GM23338 (cell line): ENCODE data around the gene PPFIA2. TPM values are rescaled to one million over a fixed set of nuclear protein-coding genes. Genes with fewer than 3 reads are reported as not detected.
A peak's percentile ranks its signal among the peaks of the same experiment; 100 is the strongest.

Experiments used
- ATAC-seq: fragments of 200-7000 bp; cut with Tn5 transposase; 3 replicates; pipeline ENCODE4 v1.9.1; 2020
- DNase-seq: peaks from one replicate; pipeline ENCODE4 v3.0.0-alpha.2; 2015; ENCODE audit warnings: low spot score
- H2AFZ ChIP-seq: fragments of 200-600 bp; sonication (generic); 2 replicates; pipeline ENCODE4 v1.8.0; 2016; ENCODE audit warnings: antibody characterized with exemption, mild to moderate bottlenecking, moderate library complexity
- H3F3A ChIP-seq: fragments of 200-600 bp; sonication (generic); replicated peaks from 2 replicates; pipeline ENCODE4 v1.8.0; 2017; ENCODE audit warnings: antibody characterized with exemption, mixed run types, low read depth
- H3K27ac ChIP-seq: fragments of 200-600 bp; sonication (generic); 2 replicates; pipeline ENCODE4 v1.6.1; 2016; ENCODE audit warnings: low read depth
- H3K27me3 ChIP-seq: fragments of 200-600 bp; sonication (generic); 2 replicates; pipeline ENCODE4 v1.8.0; 2016; ENCODE audit warnings: mild to moderate bottlenecking, mixed run types, moderate library complexity; ENCODE audit not compliant: insufficient read depth
- H3K36me3 ChIP-seq: fragments of 200-600 bp; sonication (generic); 2 replicates; pipeline ENCODE4 v1.8.0; 2016; ENCODE audit warnings: mild to moderate bottlenecking; ENCODE audit not compliant: insufficient read depth
- H3K4me1 ChIP-seq: fragments of 200-600 bp; sonication (generic); 2 replicates; pipeline ENCODE4 v1.8.0; 2016; ENCODE audit warnings: mild to moderate bottlenecking, moderate library complexity; ENCODE audit not compliant: insufficient read depth
- H3K4me2 ChIP-seq: fragments of 200-600 bp; sonication (generic); 2 replicates; pipeline ENCODE4 v1.7.1; 2017; ENCODE audit warnings: mixed run types
- H3K4me3 ChIP-seq: fragments of 200-600 bp; sonication (generic); 2 replicates; pipeline ENCODE4 v1.6.1; 2016; ENCODE audit warnings: mixed run types
- H3K79me2 ChIP-seq: fragments of 200-600 bp; sonication (generic); replicated peaks from 2 replicates; pipeline ENCODE4 v1.8.0; 2017; ENCODE audit warnings: mild to moderate bottlenecking; ENCODE audit not compliant: insufficient read depth
- H3K9me2 ChIP-seq: fragments of 200-600 bp; sonication (generic); 2 replicates; pipeline ENCODE4 v1.8.0; 2017; ENCODE audit not compliant: insufficient read depth
- H4K20me1 ChIP-seq: fragments of 200-600 bp; sonication (generic); replicated peaks from 2 replicates; pipeline ENCODE4 v1.8.0; 2017; ENCODE audit warnings: mild to moderate bottlenecking; ENCODE audit not compliant: insufficient read depth
- H3K27ac Mint-ChIP-seq: 2 replicates; pipeline ENCODE4 v1.8.0; 2020; ENCODE audit warnings: inconsistent platforms, mild to moderate bottlenecking, moderate library complexity, mixed read lengths
- H3K27me3 Mint-ChIP-seq: 3 replicates; pipeline ENCODE4 v1.8.0; 2022; ENCODE audit warnings: low read depth, mild to moderate bottlenecking, moderate library complexity, mixed read lengths, inconsistent platforms; ENCODE audit not compliant: insufficient read depth, poor library complexity
- H3K36me3 Mint-ChIP-seq: 3 replicates; pipeline ENCODE4 v1.8.0; 2021; ENCODE audit warnings: low read depth, mild to moderate bottlenecking, inconsistent platforms, moderate library complexity, mixed read lengths
- H3K4me1 Mint-ChIP-seq: 3 replicates; pipeline ENCODE4 v1.8.0; 2020; ENCODE audit warnings: mild to moderate bottlenecking, inconsistent platforms, mixed read lengths
- H3K4me3 Mint-ChIP-seq: 3 replicates; pipeline ENCODE4 v1.8.0; 2021; ENCODE audit warnings: moderate library complexity, mild to moderate bottlenecking, inconsistent platforms, mixed read lengths
- H3K9me3 Mint-ChIP-seq: 3 replicates; pipeline ENCODE4 v1.8.0; 2020; ENCODE audit warnings: moderate library complexity, mild to moderate bottlenecking, inconsistent platforms, mixed read lengths
- CREB1 ChIP-seq: fragments of 250-450 bp; sonication (Bioruptor Pico); IDR thresholded peaks from 2 replicates; pipeline ENCODE4 v1.5.0; 2020; ENCODE audit warnings: low read depth, mild to moderate bottlenecking, moderate library complexity
- ETS1 ChIP-seq: IDR thresholded peaks from 2 replicates; pipeline ENCODE4 v1.6.1; 2016; ENCODE audit warnings: antibody characterized with exemption
- EZH2phosphoT487 ChIP-seq: fragments of 200-600 bp; sonication (generic); IDR thresholded peaks from one replicate; pipeline ENCODE4 v1.8.1; 2018; ENCODE audit warnings: antibody characterized with exemption; ENCODE audit not compliant: unreplicated experiment
- NANOG ChIP-seq: IDR thresholded peaks from 2 replicates; pipeline ENCODE4 v1.6.1; 2016; ENCODE audit warnings: antibody characterized with exemption, borderline replicate concordance
- POLR2AphosphoS5 ChIP-seq: IDR thresholded peaks from 2 replicates; pipeline ENCODE4 v1.6.1; 2016; ENCODE audit warnings: antibody characterized with exemption, low read depth
- STAT1 ChIP-seq: IDR thresholded peaks from one replicate; pipeline ENCODE4 v1.6.1; 2016; ENCODE audit warnings: antibody characterized with exemption; ENCODE audit not compliant: unreplicated experiment
- ZNF114 ChIP-seq: fragments of 250-450 bp; sonication (Bioruptor Pico); IDR thresholded peaks from 2 replicates; pipeline ENCODE4 v1.5.0; 2020; ENCODE audit warnings: mild to moderate bottlenecking, moderate library complexity
- ZNF331 ChIP-seq: fragments of 250-450 bp; sonication (Bioruptor Pico); IDR thresholded peaks from 2 replicates; pipeline ENCODE4 v1.5.0; 2020; ENCODE audit warnings: low read depth, mild to moderate bottlenecking, moderate library complexity
- polyA plus RNA-seq: library from polyadenylated mRNA; unstranded; fragments of >200 nt; fragmentation: Nextera tagmentation; extraction: Ambion mirVana; gene quantifications from 2 replicates; pipeline ENCODE4 v1.2.1, GENCODE V29; 2016
- total RNA-seq: library from RNA; depleted of rRNA; stranded (reverse); fragments of >200 nt; shearing (Covaris generic); gene quantifications from 2 replicates; pipeline ENCODE4 v1.2.3, GENCODE V29; 2014
- TF ChIP-seq, protein P1 (sequence below), 2 experiments: fragments of 200-600 bp in 1 of 2; sonication (generic) in 1 of 2; conservative IDR thresholded peaks; 2 replicates each; pipeline versions ENCODE4 v1.5.1 to v1.6.1; 2016 to 2017; ENCODE audit warnings: antibody characterized with exemption in 2 of 2, low read depth in 2 of 2, mild to moderate bottlenecking in 2 of 2, moderate library complexity in 1 of 2

Gene PPFIA2
- total and polyA plus RNA-seq, 2 experiments from 2014 or later = 5.4 to 7.2 TPM

DNA sequence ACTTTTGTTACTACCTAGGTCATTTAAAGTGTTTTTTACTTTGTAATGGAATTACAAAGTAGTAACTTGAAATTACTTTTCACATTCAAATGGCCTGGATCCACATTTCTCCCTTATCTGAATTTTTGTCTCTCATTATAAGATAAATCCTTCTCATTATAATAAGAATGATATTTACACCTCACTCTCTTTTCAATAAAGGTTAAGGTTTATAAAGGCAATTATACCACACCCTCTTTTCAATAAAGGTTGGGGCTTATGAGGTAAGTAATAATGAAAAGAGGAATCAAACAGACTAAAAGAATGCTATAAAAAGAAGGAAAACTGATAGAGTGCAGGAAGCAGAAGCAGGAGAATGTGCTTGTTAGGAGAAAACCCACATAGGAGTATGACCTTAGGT, 470.5 kb downstream of the PPFIA2 start:
- Histone ChIP-seq H3K9me2 (no peaks in the 10 kb centered on the region), H3K4me2 (no peak overlapping the region), H3K4me3 (no peak overlapping the region), H3K79me2 (no peaks in the 10 kb centered on the region), H3K27ac (no peak overlapping the region), H4K20me1 (no peaks in the 10 kb centered on the region), H2AFZ (no peak overlapping the region), H3F3A (no peaks in the 10 kb centered on the region), H3K36me3 (no peaks in the 10 kb centered on the region), H3K27me3 (no peaks in the 10 kb centered on the region), H3K4me1 (0 out of 2 replicates have a peak, but pooled peaks cover 4% of the 10 kb centered on the region)
- no peak for DNase-seq
- Mint-ChIP-seq H3K27me3 (no peaks in the 10 kb centered on the region), H3K4me1 (no peaks in the 10 kb centered on the region), H3K36me3 (no peaks in the 10 kb centered on the region), H3K9me3 (no peaks in the 10 kb centered on the region), H3K4me3 (no peak overlapping the region), H3K27ac (no peak overlapping the region)
- no peak for ATAC-seq
- TF ChIP-seq STAT1 = no peak
- no peak for TF ChIP-seq CREB1
- no peak for TF ChIP-seq ETS1
- TF ChIP-seq EZH2phosphoT487 = no peak

DNA sequence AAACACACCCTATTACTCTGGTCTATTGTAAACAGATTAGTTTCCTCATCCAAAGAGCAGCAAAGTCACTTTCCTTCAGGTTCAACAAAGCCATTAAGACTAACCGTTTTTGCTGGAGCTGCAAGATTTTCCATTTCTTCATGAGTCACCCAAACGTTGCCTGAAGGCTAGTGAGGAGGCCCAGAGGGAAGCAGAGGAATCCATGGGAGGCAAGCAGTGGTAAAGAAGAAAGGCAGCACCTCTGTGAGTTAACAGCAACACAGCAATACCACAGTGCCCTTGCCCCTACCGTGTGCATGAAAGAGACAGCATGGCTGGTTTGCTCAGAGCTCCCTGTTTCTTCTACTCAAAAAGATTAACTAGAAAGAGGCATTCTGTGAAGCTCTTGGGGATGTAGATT, 475.0 kb downstream of the PPFIA2 start:
- no peaks in the 10 kb centered on the region for H3K9me2 ChIP-seq
- H3K4me2 ChIP-seq = no peak overlapping the region
- Mint-ChIP-seq H3K36me3 (no peaks in the 10 kb centered on the region), H3K27me3 (no peaks in the 10 kb centered on the region), H3K4me1 (no peaks in the 10 kb centered on the region), H3K4me3 (no peak overlapping the region), H3K9me3 (no peaks in the 10 kb centered on the region), H3K27ac (no peak overlapping the region)
- no peaks in the 10 kb centered on the region for H3K27me3 ChIP-seq
- DNase-seq (peak; percentile 28), ATAC-seq (peak; percentile 51)
- TF ChIP-seq EZH2phosphoT487 = no peak
- H2AFZ ChIP-seq = no peak overlapping the region
- no peak overlapping the region for H3K27ac ChIP-seq
- no peaks in the 10 kb centered on the region for H3F3A ChIP-seq
- no peaks in the 10 kb centered on the region for H3K79me2 ChIP-seq
- H3K36me3 ChIP-seq = no peaks in the 10 kb centered on the region
- no peaks in the 10 kb centered on the region for H4K20me1 ChIP-seq
- H3K4me1 ChIP-seq = 0 out of 2 replicates have a peak, but pooled peaks cover 4% of the 10 kb centered on the region
- H3K4me3 ChIP-seq = no peak overlapping the region

DNA sequence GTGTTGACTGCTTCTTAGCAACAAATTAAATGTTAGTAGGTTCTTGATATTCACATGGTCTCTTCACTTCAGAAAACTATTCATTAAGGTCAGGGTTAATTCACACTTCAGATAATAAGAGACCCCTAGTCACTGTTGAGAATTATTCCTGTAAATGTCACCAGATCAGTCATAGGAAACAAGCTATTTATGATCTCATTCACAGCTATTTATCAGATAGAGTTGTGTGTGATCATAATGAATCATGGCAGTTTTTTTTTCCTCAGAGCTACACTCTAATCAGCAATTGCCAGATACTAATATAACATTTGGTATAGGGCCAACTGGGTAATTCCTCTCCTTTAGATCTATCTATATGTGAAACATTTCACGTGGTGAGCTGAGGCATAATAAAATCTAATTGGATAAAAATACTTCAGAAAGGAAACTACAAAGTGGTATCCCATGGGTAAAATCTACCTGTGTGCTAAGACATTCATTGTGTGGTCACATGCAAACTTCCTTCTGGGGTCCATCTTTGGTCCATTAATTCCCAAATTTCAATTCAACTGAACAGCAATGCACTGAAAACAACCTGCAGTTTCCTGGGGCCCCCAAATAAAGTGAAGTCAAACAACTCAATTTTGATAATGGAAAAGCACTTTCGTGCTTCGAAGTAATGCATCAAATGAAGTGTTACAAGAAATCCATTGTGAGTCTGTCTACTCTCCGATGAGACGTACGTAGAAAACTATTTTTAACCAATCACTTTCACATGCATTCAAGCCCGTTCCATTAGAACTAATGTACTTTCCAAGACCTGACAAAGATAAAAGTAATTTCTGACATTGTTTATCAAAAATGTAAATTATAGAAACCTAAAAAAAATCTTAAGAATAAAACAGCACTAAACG, 484.3 kb downstream of the PPFIA2 start:
- Histone ChIP-seq H3K27me3 (no peaks in the 10 kb centered on the region), H3K4me2 (no peak overlapping the region), H3K79me2 (no peaks in the 10 kb centered on the region), H3F3A (no peaks in the 10 kb centered on the region), H3K4me1 (no peaks in the 10 kb centered on the region), H4K20me1 (no peaks in the 10 kb centered on the region; the same call in 1 of the 2 replicates), H3K27ac (no peak overlapping the region), H3K9me2 (no peaks in the 10 kb centered on the region), H2AFZ (no peak overlapping the region), H3K4me3 (no peak overlapping the region), H3K36me3 (no peaks in the 10 kb centered on the region)
- H3K4me3 Mint-ChIP-seq = no peak overlapping the region
- peaks cover 2% of the 10 kb centered on the region for H3K27me3 Mint-ChIP-seq
- H3K4me1 Mint-ChIP-seq = no peaks in the 10 kb centered on the region
- ATAC-seq (no peak), DNase-seq (no peak)
- no peaks in the 10 kb centered on the region for H3K36me3 Mint-ChIP-seq
- H3K27ac Mint-ChIP-seq = no peak overlapping the region; the same call in 1 of the 2 replicates
- H3K9me3 Mint-ChIP-seq = no peaks in the 10 kb centered on the region
- TF ChIP-seq ZNF114 (no peak), ZNF331 (CRISPR knock-in tag) (no peak), STAT1 (no peak), ETS1 (no peak), NANOG (no peak), POLR2AphosphoS5 (no peak)
- TF ChIP-seq, protein P1, sequence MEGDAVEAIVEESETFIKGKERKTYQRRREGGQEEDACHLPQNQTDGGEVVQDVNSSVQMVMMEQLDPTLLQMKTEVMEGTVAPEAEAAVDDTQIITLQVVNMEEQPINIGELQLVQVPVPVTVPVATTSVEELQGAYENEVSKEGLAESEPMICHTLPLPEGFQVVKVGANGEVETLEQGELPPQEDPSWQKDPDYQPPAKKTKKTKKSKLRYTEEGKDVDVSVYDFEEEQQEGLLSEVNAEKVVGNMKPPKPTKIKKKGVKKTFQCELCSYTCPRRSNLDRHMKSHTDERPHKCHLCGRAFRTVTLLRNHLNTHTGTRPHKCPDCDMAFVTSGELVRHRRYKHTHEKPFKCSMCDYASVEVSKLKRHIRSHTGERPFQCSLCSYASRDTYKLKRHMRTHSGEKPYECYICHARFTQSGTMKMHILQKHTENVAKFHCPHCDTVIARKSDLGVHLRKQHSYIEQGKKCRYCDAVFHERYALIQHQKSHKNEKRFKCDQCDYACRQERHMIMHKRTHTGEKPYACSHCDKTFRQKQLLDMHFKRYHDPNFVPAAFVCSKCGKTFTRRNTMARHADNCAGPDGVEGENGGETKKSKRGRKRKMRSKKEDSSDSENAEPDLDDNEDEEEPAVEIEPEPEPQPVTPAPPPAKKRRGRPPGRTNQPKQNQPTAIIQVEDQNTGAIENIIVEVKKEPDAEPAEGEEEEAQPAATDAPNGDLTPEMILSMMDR (conservative IDR thresholded peaks at IDR 0.05; ENCODE audit: low read depth in 2 of 2) = no peak
